H1 (cell line): Measurements from ENCODE around the gene ESYT2. TPM values are rescaled to one million over a fixed set of nuclear protein-coding genes. Genes with fewer than 3 reads are reported as not detected.

Experiments
- CTCF ChIA-PET: fragments of 300-600 bp; sonication (Branson Sonifier 250); formaldehyde crosslinking; loops from one replicate; lab custom pipeline; 2021; ENCODE audit not compliant: partially characterized antibody; lab: Charles Lee
- POLR2A ChIA-PET: fragments of 300-600 bp; sonication (Branson Sonifier 250); formaldehyde crosslinking; loops from one replicate; lab custom pipeline; 2021; ENCODE audit warnings: inconsistent platforms; ENCODE audit not compliant: partially characterized antibody; lab: Charles Lee
- DNase-seq, 2 experiments: peaks; one replicate each; pipeline versions ENCODE4 v3.0.0 to v3.0.0-alpha.2; 2010 to 2022; ENCODE audit warnings: low spot score in 2 of 2, low read depth in 1 of 2, mixed read lengths in 1 of 2
- FAIRE-seq: peaks from 2 replicates; lab custom pipeline; 2011; peaks lifted over from hg19 to GRCh38; lab: Jason Lieb, UNC
- H2AFZ ChIP-seq: 2 replicates; pipeline ENCODE4 v1.8.1; 2012; ENCODE audit warnings: low read length, inconsistent platforms
- H2AK5ac ChIP-seq: 2 replicates; pipeline ENCODE4 v1.6.1; 2013; ENCODE audit warnings: low read depth, low read length
- H2BK120ac ChIP-seq: replicated peaks from 2 replicates; pipeline ENCODE3; 2013; ENCODE audit warnings: low read depth, low read length, inconsistent platforms
- H2BK12ac ChIP-seq: 2 replicates; pipeline ENCODE4 v1.6.1; 2013; ENCODE audit warnings: low read depth, low read length
- H2BK15ac ChIP-seq: 2 replicates; pipeline ENCODE4 v1.6.1; 2013; ENCODE audit warnings: low read length
- H2BK20ac ChIP-seq: 2 replicates; pipeline ENCODE4 v1.6.1; 2013; ENCODE audit warnings: low read length
- H2BK5ac ChIP-seq: 2 replicates; pipeline ENCODE4 v1.6.1; 2013; ENCODE audit warnings: low read depth, low read length
- H3K14ac ChIP-seq: 2 replicates; pipeline ENCODE4 v1.6.1; 2013; ENCODE audit warnings: inconsistent platforms; ENCODE audit not compliant: insufficient read length
- H3K18ac ChIP-seq: 2 replicates; pipeline ENCODE4 v1.6.1; 2013; ENCODE audit warnings: low read length; ENCODE audit errors: extremely low read depth
- H3K23ac ChIP-seq: 2 replicates; pipeline ENCODE4 v1.6.1; 2013; ENCODE audit warnings: inconsistent platforms; ENCODE audit not compliant: insufficient read length
- H3K23me2 ChIP-seq: 2 replicates; pipeline ENCODE4 v1.6.1; 2013; ENCODE audit warnings: low read depth, low read length
- H3K27ac ChIP-seq: 2 replicates; pipeline ENCODE4 v1.6.1; 2011; ENCODE audit warnings: low read depth, low read length, inconsistent platforms
- H3K27me3 ChIP-seq, 4 experiments: replicated peaks in 1 of 4; 1 replicate in 1 of 4; 2 replicates in 3 of 4; pipeline versions ENCODE4 v1.6.1 to v1.8.1; 2011 to 2013; ENCODE audit warnings: low read length in 3 of 4, mild to moderate bottlenecking in 3 of 4, inconsistent platforms in 2 of 4, mixed read lengths in 2 of 4, moderate library complexity in 1 of 4; ENCODE audit not compliant: control insufficient read depth in 3 of 4, insufficient read depth in 3 of 4; ENCODE audit errors: extremely low read depth in 1 of 4
- H3K36me3 ChIP-seq, 4 experiments: 2 replicates each; pipeline versions ENCODE4 v1.6.1 to v1.8.1; 2011 to 2013; ENCODE audit warnings: mild to moderate bottlenecking in 4 of 4, low read length in 3 of 4, moderate library complexity in 2 of 4, control low read depth in 1 of 4, inconsistent platforms in 1 of 4; ENCODE audit not compliant: insufficient read depth in 4 of 4, control insufficient read depth in 2 of 4
- H3K4ac ChIP-seq: replicated peaks from 2 replicates; pipeline ENCODE3; 2013; ENCODE audit warnings: low read length, low read depth, mixed read lengths, inconsistent platforms; ENCODE audit not compliant: insufficient read length
- H3K4me1 ChIP-seq, 4 experiments: replicated peaks in 1 of 4; 1 replicate in 1 of 4; 2 replicates in 3 of 4; pipeline versions ENCODE4 v1.6.1 to v1.8.1; 2011 to 2013; ENCODE audit warnings: low read length in 3 of 4, inconsistent platforms in 2 of 4, mixed read lengths in 1 of 4; ENCODE audit not compliant: insufficient read depth in 4 of 4, control insufficient read depth in 3 of 4
- H3K4me2 ChIP-seq, 2 experiments: 2 replicates each; pipeline versions ENCODE4 v1.6.1 to v1.8.1; 2011 to 2013; ENCODE audit warnings: low read depth in 2 of 2, low read length in 2 of 2, control low read depth in 1 of 2, inconsistent platforms in 1 of 2, mild to moderate bottlenecking in 1 of 2; ENCODE audit not compliant: insufficient read depth in 1 of 2
- H3K4me3 ChIP-seq, 4 experiments: fragments of 200-600, 300-600 bp in 1 of 4; sonication (generic), shearing (Covaris generic), sonication (Bioruptor Twin) in 1 of 4; 2 replicates each; pipeline versions ENCODE4 v1.5.1 to v1.8.1; 2011 to 2016; ENCODE audit warnings: low read length in 4 of 4, low read depth in 3 of 4, control low read depth in 2 of 4, inconsistent platforms in 2 of 4, mild to moderate bottlenecking in 2 of 4, mixed read lengths in 1 of 4, moderate library complexity in 1 of 4; ENCODE audit not compliant: insufficient read depth in 2 of 4; ENCODE audit errors: extremely low read depth in 1 of 4
- H3K56ac ChIP-seq: replicated peaks from 2 replicates; pipeline ENCODE3; 2013; ENCODE audit warnings: low read depth, mild to moderate bottlenecking, mixed read lengths, low read length, inconsistent platforms; ENCODE audit not compliant: insufficient read length
- H3K79me1 ChIP-seq: 2 replicates; pipeline ENCODE4 v1.6.1; 2013; ENCODE audit warnings: low read depth, low read length, control low read depth
- H3K79me2 ChIP-seq, 2 experiments: 2 replicates each; pipeline versions ENCODE4 v1.6.1 to v1.8.1; 2012 to 2013; ENCODE audit warnings: low read length in 2 of 2, mild to moderate bottlenecking in 2 of 2, inconsistent platforms in 1 of 2; ENCODE audit not compliant: insufficient read depth in 2 of 2, control insufficient read depth in 1 of 2
- H3K9ac ChIP-seq, 4 experiments: replicated peaks in 1 of 4; 1 replicate in 1 of 4; 2 replicates in 3 of 4; pipeline versions ENCODE4 v1.6.1 to v1.8.1; 2011 to 2013; ENCODE audit warnings: low read depth in 3 of 4, low read length in 3 of 4, control low read depth in 2 of 4, mild to moderate bottlenecking in 2 of 4, moderate library complexity in 2 of 4, inconsistent platforms in 1 of 4; ENCODE audit errors: extremely low read depth in 1 of 4
- H3K9me3 ChIP-seq, 2 experiments: 2 replicates each; pipeline versions ENCODE4 v1.6.1 to v1.8.1; 2012 to 2013; ENCODE audit warnings: mild to moderate bottlenecking in 2 of 2, moderate library complexity in 2 of 2, control low read depth in 1 of 2, inconsistent platforms in 1 of 2, low read depth in 1 of 2, low read length in 1 of 2, mixed read lengths in 1 of 2; ENCODE audit not compliant: insufficient read depth in 2 of 2
- H4K20me1 ChIP-seq, 2 experiments: replicated peaks in 1 of 2; 2 replicates each; pipeline versions ENCODE3 to v1.8.1; 2011 to 2013; ENCODE audit warnings: inconsistent platforms in 2 of 2, low read length in 2 of 2, mild to moderate bottlenecking in 1 of 2; ENCODE audit not compliant: insufficient read depth in 2 of 2, control insufficient read depth in 1 of 2
- H4K5ac ChIP-seq: 2 replicates; pipeline ENCODE4 v1.6.1; 2013; ENCODE audit warnings: low read length, low read depth, mixed read lengths, inconsistent platforms; ENCODE audit not compliant: insufficient read length
- H4K8ac ChIP-seq: 2 replicates; pipeline ENCODE4 v1.8.0; 2013; ENCODE audit warnings: mild to moderate bottlenecking, moderate library complexity, low read length, inconsistent platforms; ENCODE audit not compliant: insufficient read depth; ENCODE audit errors: extremely low read depth
- H4K91ac ChIP-seq: replicated peaks from 2 replicates; pipeline ENCODE3; 2013; ENCODE audit warnings: low read length, mixed read lengths, inconsistent platforms; ENCODE audit not compliant: insufficient read length
- ASH2L ChIP-seq: fragments of 200-600, 300-600 bp; sonication (generic); IDR thresholded peaks from one replicate; pipeline ENCODE4 v1.7.1; 2017; ENCODE audit warnings: low read length
- CBX5 ChIP-seq: fragments of 300-800, 300-1000 bp; sonication (generic); IDR thresholded peaks from 2 replicates; pipeline ENCODE4 v1.7.1; 2016; ENCODE audit warnings: antibody characterized with exemption, low read length, low read depth
- CHD1 ChIP-seq: IDR thresholded peaks from 2 replicates; pipeline ENCODE4 v1.6.1; 2012; ENCODE audit warnings: low read depth, low read length, improper control_type of control experiment
- CHD2 ChIP-seq: IDR thresholded peaks from 2 replicates; pipeline ENCODE4 v1.6.1; 2012; ENCODE audit warnings: low read length, improper control_type of control experiment
- GABPA ChIP-seq: IDR thresholded peaks from 2 replicates; pipeline ENCODE4 v1.6.1; 2011; ENCODE audit warnings: mild to moderate bottlenecking, low read length, moderate library complexity, borderline replicate concordance; ENCODE audit not compliant: insufficient read depth
- HDAC2 ChIP-seq, 2 experiments: fragments of 300-600 bp in 1 of 2; sonication (generic) in 1 of 2; IDR thresholded peaks; 2 replicates each; pipeline ENCODE4 v1.6.1; 2011 to 2012; ENCODE audit warnings: low read depth in 2 of 2, low read length in 2 of 2, mild to moderate bottlenecking in 2 of 2, moderate library complexity in 2 of 2, borderline replicate concordance in 1 of 2, inconsistent platforms in 1 of 2
- HDAC6 ChIP-seq: IDR thresholded peaks from one replicate; pipeline ENCODE4 v1.7.1; 2012; ENCODE audit warnings: low read depth, mild to moderate bottlenecking, inconsistent platforms, low read length, moderate library complexity
- NANOG ChIP-seq: IDR thresholded peaks from 2 replicates; pipeline ENCODE4 v1.6.1; 2011; ENCODE audit warnings: low read length, low read depth, mild to moderate bottlenecking, inconsistent platforms; ENCODE audit not compliant: insufficient read depth, poor library complexity, severe bottlenecking
- POLR2A ChIP-seq, 2 experiments: IDR thresholded peaks; 1 replicate in 1 of 2; 2 replicates in 1 of 2; pipeline ENCODE4 v1.6.1; 2011; ENCODE audit warnings: low read depth in 2 of 2, low read length in 2 of 2, mild to moderate bottlenecking in 2 of 2; ENCODE audit errors: control extremely low read depth in 1 of 2
- RFX5 ChIP-seq: IDR thresholded peaks from 2 replicates; pipeline ENCODE4 v1.6.1; 2011; ENCODE audit warnings: low read depth, low read length, improper control_type of control experiment, borderline replicate concordance
- RXRA ChIP-seq: IDR thresholded peaks from 2 replicates; pipeline ENCODE4 v1.6.1; 2011; ENCODE audit warnings: low read depth, mild to moderate bottlenecking, low read length, moderate library complexity; ENCODE audit not compliant: insufficient read depth
- SIN3A ChIP-seq, 2 experiments: IDR thresholded peaks in 1 of 2; conservative IDR thresholded peaks in 1 of 2; 2 replicates each; pipeline ENCODE4 v1.6.1; 2011 to 2012; ENCODE audit warnings: low read length in 2 of 2, improper control_type of control experiment in 1 of 2, low read depth in 1 of 2, mild to moderate bottlenecking in 1 of 2
- SIRT6 ChIP-seq: IDR thresholded peaks from one replicate; pipeline ENCODE4 v1.7.1; 2012; ENCODE audit warnings: low read length, inconsistent platforms
- SIX5 ChIP-seq: IDR thresholded peaks from 2 replicates; pipeline ENCODE4 v1.6.1; 2011; ENCODE audit warnings: mild to moderate bottlenecking, low read depth, low read length
- SUZ12 ChIP-seq: fragments of 200-600 bp; sonication (generic); IDR thresholded peaks from 2 replicates; pipeline ENCODE4 v1.6.1; 2012; ENCODE audit warnings: mild to moderate bottlenecking, inconsistent platforms, low read length, moderate library complexity, mixed read lengths
- WGBS, 2 experiments: shearing (Covaris generic) in 1 of 2; methylation state at CpG; one replicate each; pipeline versions ENCODE4 v1.1.6 to v1.1.7; 2013 to 2015; ENCODE audit warnings: low lambda C conversion rate in 2 of 2, mixed read lengths in 2 of 2, inconsistent platforms in 1 of 2, low coverage in 1 of 2, missing lambda C conversion rate in 1 of 2; ENCODE audit not compliant: insufficient replicate concordance in 2 of 2, insufficient coverage in 1 of 2, insufficient read length in 1 of 2; ENCODE audit errors: extremely low coverage in 1 of 2, missing lambda C conversion rate in 1 of 2; 5-methylcytosine and 5-hydroxymethylcytosine counted together
- polyA plus RNA-seq, 7 experiments: library from polyadenylated mRNA; depleted of rRNA in 3 of 7; stranded (reverse) in 5 of 7; unstranded in 2 of 7; fragments of >200 nt in 5 of 7; fragments of 200-250 nt in 2 of 7; gene quantifications; 1 replicate in 5 of 7; 2 replicates in 1 of 7; 4 replicates in 1 of 7; pipeline versions ENCODE4 v1.2.1 to v1.2.3, GENCODE V29; 2011 to 2013; ENCODE audit warnings: missing spikeins in 2 of 7, mixed read lengths in 2 of 7
- total RNA-seq: library from RNA; stranded (reverse); fragmentation: NEBNext Ultra II Directional; extraction: Animal tissue kit (Norgen Biotek cat#: 25700); gene quantifications from 2 replicates; pipeline ENCODE4 v1.2.1, GENCODE V29; 2021

The ESYT2 gene
- total and polyA plus RNA-seq, 2 of the 8 experiments (the other 6 are each of a cell fraction or from before 2014, with no cell fraction given), result 27.0 to 37.5 TPM

- Histone ChIP-seq H2BK12ac (no peak overlapping the region), H3K23ac (no peak overlapping the region), H3K14ac (no peak overlapping the region), H3K4me3 (no peak overlapping the region), H3K27me3 (no peaks in the 10 kb centered on the region), H2BK5ac (no peak overlapping the region), H4K91ac (no peak overlapping the region), H2AK5ac (no peak overlapping the region), H2BK15ac (no peak overlapping the region), H3K9ac (no peak overlapping the region), H3K36me3 (no peaks in the 10 kb centered on the region), H3K23me2 (no peaks in the 10 kb centered on the region; the same call in 1 of the 2 replicates), H3K4me1 (peaks cover 0 to 14% (median 7%) of the 10 kb centered on the region in 4 experiments; a peak in 6 of 7 replicates), H4K8ac (no peak overlapping the region), H3K79me2 (peaks cover 0 to 7% of the 10 kb centered on the region in 2 experiments; a peak in 2 of 4 replicates), H3K18ac (no peak overlapping the region), H3K79me1 (no peaks in the 10 kb centered on the region), H2AFZ (no peak overlapping the region), H4K20me1 (no peaks in the 10 kb centered on the region), H3K4ac (no peak overlapping the region), H2BK20ac (no peak overlapping the region), H3K4me2 (no peak overlapping the region), H4K5ac (no peak overlapping the region), H2BK120ac (no peak overlapping the region), H3K9me3 (peaks cover 0 to 7% of the 10 kb centered on the region in 2 experiments; a peak in 1 of 4 replicates), H3K56ac (no peak overlapping the region), H3K27ac (no peak overlapping the region)
- ChIA-PET POLR2A (no interaction called here), CTCF (no interaction called here)
- FAIRE-seq (no peak), DNase-seq (no peak)
- TF ChIP-seq CHD1 (no peak), NANOG (no peak), RXRA (no peak), SUZ12 (no peak), SIN3A (conservative IDR thresholded peaks at IDR 0.05 in 1 of 2, IDR thresholded peaks at IDR 0.05 in 1 of 2; ENCODE audit: low read depth in 1 of 2, low read length in 2 of 2) (no peak), SIRT6 (no peak), CHD2 (no peak), HDAC6 (no peak), RFX5 (no peak), POLR2A (IDR thresholded peaks at IDR 0.05; ENCODE audit: control extremely low read depth in 1 of 2, low read depth in 2 of 2, low read length in 2 of 2) (no peak), CBX5 (no peak), HDAC2 (IDR thresholded peaks at IDR 0.05; ENCODE audit: borderline replicate concordance in 1 of 2, low read depth in 2 of 2, low read length in 2 of 2) (no peak), GABPA (no peak), SIX5 (no peak), ASH2L (no peak)
- WGBS, 2 experiments, result 90% methylated on average over 7 of the region's 7 CpGs; no CpG with 5 or more reads in 1 of the 2 experiments
These were observed 25.4 kb upstream of the ESYT2 start for GRCh38 chr7:158854681-158855081.
